GM19351 (cell line): ENCODE results near the gene ENGASE.

ENCODE experiments used
- ATAC-seq: cut with Tn5 transposase; IDR thresholded peaks from one replicate; pipeline ENCODE4 v1.9.1; 2021; ENCODE audit warnings: mild to moderate bottlenecking, moderate library complexity; ENCODE audit not compliant: unreplicated experiment

ENGASE gene

GRCh38 chr17:79038545-79039135, 36.0 kb upstream of the ENGASE start:
- no peak for ATAC-seq

GRCh38 chr17:79039171-79039570, 35.5 kb upstream of the ENGASE start:
- ATAC-seq = no peak

GRCh38 chr17:79039886-79040285, 34.7 kb upstream of the ENGASE start:
- ATAC-seq = no peak

GRCh38 chr17:79041041-79041570, 33.5 kb upstream of the ENGASE start:
- no peak for ATAC-seq

- no peak for ATAC-seq
Measured at GRCh38 chr17:79041723-79042420, 32.8 kb upstream of the ENGASE start.

- ATAC-seq = no peak
Measured at GRCh38 chr17:79042421-79043190, 32.0 kb upstream of the ENGASE start.

GRCh38 chr17:79043191-79043930, 31.3 kb upstream of the ENGASE start:
- ATAC-seq = no peak

GRCh38 chr17:79043931-79044320, 30.7 kb upstream of the ENGASE start:
- no peak for ATAC-seq

- no peak for ATAC-seq
Measured at GRCh38 chr17:79044462-79044861, 30.2 kb upstream of the ENGASE start.

GRCh38 chr17:79045001-79045729, 29.5 kb upstream of the ENGASE start:
- ATAC-seq = no peak

- ATAC-seq = no peak
Measured at GRCh38 chr17:79045842-79046196, 28.8 kb upstream of the ENGASE start.

- ATAC-seq = no peak
Measured at GRCh38 chr17:79046197-79046915, 28.3 kb upstream of the ENGASE start.

- ATAC-seq = no peak
Measured at GRCh38 chr17:79046916-79047280, 27.7 kb upstream of the ENGASE start.

GRCh38 chr17:79047291-79047920, 27.2 kb upstream of the ENGASE start:
- ATAC-seq = no peak

GRCh38 chr17:79047923-79048825, 26.4 kb upstream of the ENGASE start:
- no peak for ATAC-seq

GRCh38 chr17:79048826-79049755, 25.5 kb upstream of the ENGASE start:
- no peak for ATAC-seq

- ATAC-seq = no peak
Measured at GRCh38 chr17:79049821-79050220, 24.8 kb upstream of the ENGASE start.
